H1 (cell line): ENCODE results near the gene ITPR3. TPM values are rescaled to one million over a fixed set of nuclear protein-coding genes. Genes with fewer than 3 reads are reported as not detected.

Experiments used
- CTCF ChIA-PET: fragments of 300-600 bp; sonication (Branson Sonifier 250); formaldehyde crosslinking; loops from one replicate; lab custom pipeline; 2021; ENCODE audit not compliant: partially characterized antibody; lab: Charles Lee
- POLR2A ChIA-PET: fragments of 300-600 bp; sonication (Branson Sonifier 250); formaldehyde crosslinking; loops from one replicate; lab custom pipeline; 2021; ENCODE audit warnings: inconsistent platforms; ENCODE audit not compliant: partially characterized antibody; lab: Charles Lee
- DNase-seq, 2 experiments: peaks; one replicate each; pipeline versions ENCODE4 v3.0.0 to v3.0.0-alpha.2; 2010 to 2022; ENCODE audit warnings: low spot score in 2 of 2, low read depth in 1 of 2, mixed read lengths in 1 of 2
- FAIRE-seq: peaks from 2 replicates; lab custom pipeline; 2011; peaks lifted over from hg19 to GRCh38; lab: Jason Lieb, UNC
- H2AFZ ChIP-seq: 2 replicates; pipeline ENCODE4 v1.8.1; 2012; ENCODE audit warnings: low read length, inconsistent platforms
- H2AK5ac ChIP-seq: 2 replicates; pipeline ENCODE4 v1.6.1; 2013; ENCODE audit warnings: low read depth, low read length
- H2BK120ac ChIP-seq: replicated peaks from 2 replicates; pipeline ENCODE3; 2013; ENCODE audit warnings: low read depth, low read length, inconsistent platforms
- H2BK12ac ChIP-seq: 2 replicates; pipeline ENCODE4 v1.6.1; 2013; ENCODE audit warnings: low read depth, low read length
- H2BK15ac ChIP-seq: 2 replicates; pipeline ENCODE4 v1.6.1; 2013; ENCODE audit warnings: low read length
- H2BK20ac ChIP-seq: 2 replicates; pipeline ENCODE4 v1.6.1; 2013; ENCODE audit warnings: low read length
- H2BK5ac ChIP-seq: 2 replicates; pipeline ENCODE4 v1.6.1; 2013; ENCODE audit warnings: low read depth, low read length
- H3K14ac ChIP-seq: 2 replicates; pipeline ENCODE4 v1.6.1; 2013; ENCODE audit warnings: inconsistent platforms; ENCODE audit not compliant: insufficient read length
- H3K18ac ChIP-seq: 2 replicates; pipeline ENCODE4 v1.6.1; 2013; ENCODE audit warnings: low read length; ENCODE audit errors: extremely low read depth
- H3K23ac ChIP-seq: 2 replicates; pipeline ENCODE4 v1.6.1; 2013; ENCODE audit warnings: inconsistent platforms; ENCODE audit not compliant: insufficient read length
- H3K23me2 ChIP-seq: 2 replicates; pipeline ENCODE4 v1.6.1; 2013; ENCODE audit warnings: low read depth, low read length
- H3K27ac ChIP-seq: 2 replicates; pipeline ENCODE4 v1.6.1; 2011; ENCODE audit warnings: low read depth, low read length, inconsistent platforms
- H3K27me3 ChIP-seq, 4 experiments: replicated peaks in 1 of 4; 1 replicate in 1 of 4; 2 replicates in 3 of 4; pipeline versions ENCODE4 v1.6.1 to v1.8.1; 2011 to 2013; ENCODE audit warnings: low read length in 3 of 4, mild to moderate bottlenecking in 3 of 4, inconsistent platforms in 2 of 4, mixed read lengths in 2 of 4, moderate library complexity in 1 of 4; ENCODE audit not compliant: control insufficient read depth in 3 of 4, insufficient read depth in 3 of 4; ENCODE audit errors: extremely low read depth in 1 of 4
- H3K36me3 ChIP-seq, 4 experiments: 2 replicates each; pipeline versions ENCODE4 v1.6.1 to v1.8.1; 2011 to 2013; ENCODE audit warnings: mild to moderate bottlenecking in 4 of 4, low read length in 3 of 4, moderate library complexity in 2 of 4, control low read depth in 1 of 4, inconsistent platforms in 1 of 4; ENCODE audit not compliant: insufficient read depth in 4 of 4, control insufficient read depth in 2 of 4
- H3K4ac ChIP-seq: replicated peaks from 2 replicates; pipeline ENCODE3; 2013; ENCODE audit warnings: low read length, low read depth, mixed read lengths, inconsistent platforms; ENCODE audit not compliant: insufficient read length
- H3K4me1 ChIP-seq, 4 experiments: replicated peaks in 1 of 4; 1 replicate in 1 of 4; 2 replicates in 3 of 4; pipeline versions ENCODE4 v1.6.1 to v1.8.1; 2011 to 2013; ENCODE audit warnings: low read length in 3 of 4, inconsistent platforms in 2 of 4, mixed read lengths in 1 of 4; ENCODE audit not compliant: insufficient read depth in 4 of 4, control insufficient read depth in 3 of 4
- H3K4me2 ChIP-seq, 2 experiments: 2 replicates each; pipeline versions ENCODE4 v1.6.1 to v1.8.1; 2011 to 2013; ENCODE audit warnings: low read depth in 2 of 2, low read length in 2 of 2, control low read depth in 1 of 2, inconsistent platforms in 1 of 2, mild to moderate bottlenecking in 1 of 2; ENCODE audit not compliant: insufficient read depth in 1 of 2
- H3K4me3 ChIP-seq, 4 experiments: fragments of 200-600, 300-600 bp in 1 of 4; sonication (generic), shearing (Covaris generic), sonication (Bioruptor Twin) in 1 of 4; 2 replicates each; pipeline versions ENCODE4 v1.5.1 to v1.8.1; 2011 to 2016; ENCODE audit warnings: low read length in 4 of 4, low read depth in 3 of 4, control low read depth in 2 of 4, inconsistent platforms in 2 of 4, mild to moderate bottlenecking in 2 of 4, mixed read lengths in 1 of 4, moderate library complexity in 1 of 4; ENCODE audit not compliant: insufficient read depth in 2 of 4; ENCODE audit errors: extremely low read depth in 1 of 4
- H3K56ac ChIP-seq: replicated peaks from 2 replicates; pipeline ENCODE3; 2013; ENCODE audit warnings: low read depth, mild to moderate bottlenecking, mixed read lengths, low read length, inconsistent platforms; ENCODE audit not compliant: insufficient read length
- H3K79me1 ChIP-seq: 2 replicates; pipeline ENCODE4 v1.6.1; 2013; ENCODE audit warnings: low read depth, low read length, control low read depth
- H3K79me2 ChIP-seq, 2 experiments: 2 replicates each; pipeline versions ENCODE4 v1.6.1 to v1.8.1; 2012 to 2013; ENCODE audit warnings: low read length in 2 of 2, mild to moderate bottlenecking in 2 of 2, inconsistent platforms in 1 of 2; ENCODE audit not compliant: insufficient read depth in 2 of 2, control insufficient read depth in 1 of 2
- H3K9ac ChIP-seq, 4 experiments: replicated peaks in 1 of 4; 1 replicate in 1 of 4; 2 replicates in 3 of 4; pipeline versions ENCODE4 v1.6.1 to v1.8.1; 2011 to 2013; ENCODE audit warnings: low read depth in 3 of 4, low read length in 3 of 4, control low read depth in 2 of 4, mild to moderate bottlenecking in 2 of 4, moderate library complexity in 2 of 4, inconsistent platforms in 1 of 4; ENCODE audit errors: extremely low read depth in 1 of 4
- H3K9me3 ChIP-seq, 2 experiments: 2 replicates each; pipeline versions ENCODE4 v1.6.1 to v1.8.1; 2012 to 2013; ENCODE audit warnings: mild to moderate bottlenecking in 2 of 2, moderate library complexity in 2 of 2, control low read depth in 1 of 2, inconsistent platforms in 1 of 2, low read depth in 1 of 2, low read length in 1 of 2, mixed read lengths in 1 of 2; ENCODE audit not compliant: insufficient read depth in 2 of 2
- H4K20me1 ChIP-seq, 2 experiments: replicated peaks in 1 of 2; 2 replicates each; pipeline versions ENCODE3 to v1.8.1; 2011 to 2013; ENCODE audit warnings: inconsistent platforms in 2 of 2, low read length in 2 of 2, mild to moderate bottlenecking in 1 of 2; ENCODE audit not compliant: insufficient read depth in 2 of 2, control insufficient read depth in 1 of 2
- H4K5ac ChIP-seq: 2 replicates; pipeline ENCODE4 v1.6.1; 2013; ENCODE audit warnings: low read length, low read depth, mixed read lengths, inconsistent platforms; ENCODE audit not compliant: insufficient read length
- H4K8ac ChIP-seq: 2 replicates; pipeline ENCODE4 v1.8.0; 2013; ENCODE audit warnings: mild to moderate bottlenecking, moderate library complexity, low read length, inconsistent platforms; ENCODE audit not compliant: insufficient read depth; ENCODE audit errors: extremely low read depth
- H4K91ac ChIP-seq: replicated peaks from 2 replicates; pipeline ENCODE3; 2013; ENCODE audit warnings: low read length, mixed read lengths, inconsistent platforms; ENCODE audit not compliant: insufficient read length
- ATF3 ChIP-seq: IDR thresholded peaks from 2 replicates; pipeline ENCODE4 v1.6.1; 2011; ENCODE audit warnings: low read depth, mild to moderate bottlenecking, low read length; ENCODE audit not compliant: insufficient read depth
- CEBPB ChIP-seq: IDR thresholded peaks from 2 replicates; pipeline ENCODE4 v1.6.1; 2012; ENCODE audit warnings: low read depth, low read length
- GTF2F1 ChIP-seq: IDR thresholded peaks from 2 replicates; pipeline ENCODE4 v1.6.1; 2012; ENCODE audit warnings: low read depth, low read length, improper control_type of control experiment, borderline replicate concordance
- HDAC6 ChIP-seq: IDR thresholded peaks from one replicate; pipeline ENCODE4 v1.7.1; 2012; ENCODE audit warnings: low read depth, mild to moderate bottlenecking, inconsistent platforms, low read length, moderate library complexity
- JUND ChIP-seq: IDR thresholded peaks from 2 replicates; pipeline ENCODE4 v1.6.1; 2011; ENCODE audit warnings: mild to moderate bottlenecking, improper control_type of control experiment, low read length
- MAFK ChIP-seq: IDR thresholded peaks from 2 replicates; pipeline ENCODE4 v1.6.1; 2012; ENCODE audit warnings: low read depth, mild to moderate bottlenecking, improper control_type of control experiment, low read length
- MAX ChIP-seq: IDR thresholded peaks from 2 replicates; pipeline ENCODE4 v1.6.1; 2012; ENCODE audit warnings: inconsistent platforms
- POLR2AphosphoS5 ChIP-seq: IDR thresholded peaks from 2 replicates; pipeline ENCODE4 v1.6.1; 2011; ENCODE audit warnings: low read depth, low read length
- RAD21 ChIP-seq, 2 experiments: IDR thresholded peaks in 1 of 2; conservative IDR thresholded peaks in 1 of 2; 2 replicates each; pipeline ENCODE4 v1.6.1; 2011; ENCODE audit warnings: low read depth in 2 of 2, low read length in 2 of 2, improper control_type of control experiment in 1 of 2, inconsistent platforms in 1 of 2, mild to moderate bottlenecking in 1 of 2, moderate library complexity in 1 of 2
- SIRT6 ChIP-seq: IDR thresholded peaks from one replicate; pipeline ENCODE4 v1.7.1; 2012; ENCODE audit warnings: low read length, inconsistent platforms
- SRF ChIP-seq: IDR thresholded peaks from 2 replicates; pipeline ENCODE4 v1.6.1; 2011; ENCODE audit warnings: mild to moderate bottlenecking, low read depth, low read length, moderate library complexity
- SUZ12 ChIP-seq: fragments of 200-600 bp; sonication (generic); IDR thresholded peaks from 2 replicates; pipeline ENCODE4 v1.6.1; 2012; ENCODE audit warnings: mild to moderate bottlenecking, inconsistent platforms, low read length, moderate library complexity, mixed read lengths
- ZNF274 ChIP-seq: IDR thresholded peaks from 2 replicates; pipeline ENCODE4 v1.7.0; 2012; ENCODE audit warnings: low read length, borderline replicate concordance; ENCODE audit errors: extremely low read depth
- WGBS, 2 experiments: shearing (Covaris generic) in 1 of 2; methylation state at CpG; one replicate each; pipeline versions ENCODE4 v1.1.6 to v1.1.7; 2013 to 2015; ENCODE audit warnings: low lambda C conversion rate in 2 of 2, mixed read lengths in 2 of 2, inconsistent platforms in 1 of 2, low coverage in 1 of 2, missing lambda C conversion rate in 1 of 2; ENCODE audit not compliant: insufficient replicate concordance in 2 of 2, insufficient coverage in 1 of 2, insufficient read length in 1 of 2; ENCODE audit errors: extremely low coverage in 1 of 2, missing lambda C conversion rate in 1 of 2; 5-methylcytosine and 5-hydroxymethylcytosine counted together
- polyA plus RNA-seq, 7 experiments: library from polyadenylated mRNA; depleted of rRNA in 3 of 7; stranded (reverse) in 5 of 7; unstranded in 2 of 7; fragments of >200 nt in 5 of 7; fragments of 200-250 nt in 2 of 7; gene quantifications; 1 replicate in 5 of 7; 2 replicates in 1 of 7; 4 replicates in 1 of 7; pipeline versions ENCODE4 v1.2.1 to v1.2.3, GENCODE V29; 2011 to 2013; ENCODE audit warnings: missing spikeins in 2 of 7, mixed read lengths in 2 of 7
- total RNA-seq: library from RNA; stranded (reverse); fragmentation: NEBNext Ultra II Directional; extraction: Animal tissue kit (Norgen Biotek cat#: 25700); gene quantifications from 2 replicates; pipeline ENCODE4 v1.2.1, GENCODE V29; 2021

The ITPR3 gene
- total and polyA plus RNA-seq, 2 of the 8 experiments (the other 6 are each of a cell fraction or from before 2014, with no cell fraction given): 29.1 to 45.7 TPM

GRCh38 chr6:33634946-33635345 lies 13.8 kb downstream of the ITPR3 start:
- peaks cover 6% of the 10 kb centered on the region for H3K79me1 ChIP-seq
- H3K4me1 ChIP-seq: peaks cover 8 to 31% (median 13%) of the 10 kb centered on the region in 4 experiments
- no peak overlapping the region for H3K27ac ChIP-seq
- WGBS, 2 experiments: 86% methylated on average over 8 of the region's 8 CpGs; no CpG with 5 or more reads in 1 of the 2 experiments
- H2BK12ac ChIP-seq: no peak overlapping the region
- H3K4me3 ChIP-seq: peak overlapping the region in 1 of 4 experiments; percentile 67; a peak in 2 of 8 replicates
- peak overlapping the region; percentile 73 to 99; a peak in 3 of 4 replicates for H3K4me2 ChIP-seq
- H2BK5ac ChIP-seq: no peak overlapping the region
- no peak overlapping the region for H4K5ac ChIP-seq
- peaks cover 11% of the 10 kb centered on the region; the same call in 1 of the 2 replicates for H3K23me2 ChIP-seq
- H2AK5ac ChIP-seq: no peak overlapping the region
- no peak overlapping the region for H4K91ac ChIP-seq
- H3K27me3 ChIP-seq: no peaks in the 10 kb centered on the region; a peak in 2 of 7 replicates
- H3K18ac ChIP-seq: no peak overlapping the region; the same call in 1 of the 2 replicates
- H2BK15ac ChIP-seq: no peak overlapping the region
- no peak overlapping the region for H3K9ac ChIP-seq
- CTCF ChIA-PET: interaction anchor here (0.7 to 6.0 kb wide), 7 partner anchors 13 to 76 kb away, joined by 3 to 94 read pairs (median 5); partner anchors contain the start of genes BAK1 and ITPR3
- FAIRE-seq (no peak), DNase-seq (no peak)
- POLR2A ChIA-PET: interaction anchor here (1.2 to 2.7 kb wide), 4 partner anchors 9 to 60 kb away, joined by 3 to 8 read pairs (median 4); no protein-coding TSS in a partner anchor
- peaks cover 3 to 20% of the 10 kb centered on the region in 2 experiments for H4K20me1 ChIP-seq
- no peaks in the 10 kb centered on the region for H3K36me3 ChIP-seq
- H3K4ac ChIP-seq: no peak overlapping the region
- no peak overlapping the region for H3K14ac ChIP-seq
- no peak overlapping the region for H2AFZ ChIP-seq
- no peak overlapping the region for H2BK20ac ChIP-seq
- H2BK120ac ChIP-seq: no peak overlapping the region
- no peak overlapping the region for H4K8ac ChIP-seq
- no peaks in the 10 kb centered on the region for H3K9me3 ChIP-seq
- no peak overlapping the region for H3K56ac ChIP-seq
- H3K23ac ChIP-seq: no peak overlapping the region
- peaks cover 6 to 12% of the 10 kb centered on the region in 2 experiments; a peak in 2 of 4 replicates for H3K79me2 ChIP-seq
- TF ChIP-seq CEBPB (no peak), JUND (no peak), ATF3 (no peak), SRF (no peak), POLR2AphosphoS5 (no peak), MAFK (no peak), MAX (no peak), HDAC6 (no peak), SIRT6 (no peak), ZNF274 (no peak), SUZ12 (no peak), RAD21 (IDR thresholded peaks at IDR 0.05 in 1 of 2, conservative IDR thresholded peaks at IDR 0.05 in 1 of 2; ENCODE audit: low read depth in 2 of 2, low read length in 2 of 2) (no peak), GTF2F1 (no peak)
